ENCODE results near the gene APC2.

DNA sequence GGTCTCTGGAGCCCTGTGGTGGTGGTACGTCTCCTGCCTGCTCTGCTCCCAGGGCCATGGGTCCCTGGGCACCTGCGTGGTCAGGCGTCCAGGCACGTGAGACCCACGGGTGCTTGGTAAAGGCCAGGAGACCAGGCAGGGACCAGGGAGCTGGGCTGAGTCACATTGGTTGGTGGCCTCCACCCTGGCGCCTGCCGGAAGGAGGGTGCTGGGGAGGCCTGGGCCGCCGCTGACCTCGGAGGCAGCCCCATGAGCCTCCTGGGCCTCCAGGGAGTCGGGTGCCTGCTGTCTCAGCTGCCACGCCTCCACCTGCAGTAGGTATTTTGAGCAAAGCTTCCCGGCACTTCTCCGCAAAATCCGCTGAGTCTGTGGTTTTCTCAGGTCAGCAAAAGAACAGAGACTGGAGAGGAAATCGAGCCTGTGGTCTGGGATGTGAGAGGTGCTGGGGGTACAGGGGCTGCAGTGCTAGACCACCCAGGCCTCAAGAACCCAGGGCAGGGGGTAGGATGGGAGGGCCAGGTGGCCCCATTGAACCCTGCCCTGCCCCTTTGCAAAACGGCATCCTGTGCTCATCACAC lies 70.4 kb downstream of the APC2 start:
- TF ChIP-seq CTCF (IDR thresholded peaks at IDR 0.05) = no peak
- no peak for TF ChIP-seq EZH2 (IDR thresholded peaks at IDR 0.05; ENCODE audit: borderline replicate concordance, insufficient read depth, low read depth, low read length, poor library complexity, severe bottlenecking)
